ENCODE measurements around the gene TASP1.

TASP1 gene

DNA sequence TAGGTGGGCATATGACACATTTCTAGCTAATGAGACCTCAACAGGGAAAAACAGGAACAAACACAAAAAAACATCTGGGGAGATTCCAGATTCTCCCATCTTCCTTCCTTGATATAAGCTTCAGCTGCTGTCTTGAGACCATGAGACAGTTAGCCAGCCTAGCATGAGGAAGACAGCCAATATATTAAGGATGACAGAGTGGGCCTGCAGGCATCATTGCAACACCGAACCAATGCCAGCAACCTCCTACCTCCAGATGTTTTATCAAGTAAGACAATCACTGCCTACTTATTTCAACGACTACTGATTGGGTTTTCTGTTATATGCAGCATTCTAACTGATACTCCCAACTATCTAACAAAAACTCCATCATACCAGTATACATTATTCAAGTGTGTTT lies 298.6 kb downstream of the TASP1 start:
- no peak for DNase-seq

Measured in activated CD8-positive, alpha-beta memory T cell treated with anti-CD3 and anti-CD28 coated beads for 24 hours (primary cell).